Smooth muscle cell (in vitro differentiated cells): ENCODE data around the gene NDUFB2. TPM values are rescaled to one million over a fixed set of nuclear protein-coding genes. Genes with fewer than 3 reads are reported as not detected.
A peak's percentile ranks its signal among the peaks of the same experiment; 100 is the strongest.
"Not testable (repeated sequence)": the region's sequence is repeated elsewhere in the genome, so short reads cannot be mapped to it uniquely, and the experiment has no call there.

Source experiments
- DNase-seq: peaks from one replicate; lab custom pipeline; 2025; ENCODE audit not compliant: unreplicated experiment; lab: John Stamatoyannopoulos, UW
- H2AFZ ChIP-seq: fragments of 200-600 bp; sonication (generic); 2 replicates; pipeline ENCODE4 v1.6.0; 2016; ENCODE audit warnings: antibody characterized with exemption, low read depth, mild to moderate bottlenecking
- H3F3A ChIP-seq: fragments of 200-600 bp; sonication (generic); 2 replicates; pipeline ENCODE4 v1.6.0; 2017; ENCODE audit warnings: antibody characterized with exemption, low read depth
- H3K27ac ChIP-seq: fragments of 200-600 bp; sonication (generic); 2 replicates; pipeline ENCODE4 v1.5.1; 2016; ENCODE audit warnings: low read depth, mild to moderate bottlenecking
- H3K27me3 ChIP-seq: fragments of 200-600 bp; sonication (generic); 2 replicates; pipeline ENCODE4 v1.6.1; 2016; ENCODE audit warnings: low read depth, mild to moderate bottlenecking
- H3K36me3 ChIP-seq: fragments of 200-600 bp; sonication (generic); 2 replicates; pipeline ENCODE4 v1.5.1; 2016; ENCODE audit warnings: low read depth
- H3K4me1 ChIP-seq: fragments of 200-600 bp; sonication (generic); 2 replicates; pipeline ENCODE4 v1.5.1; 2016; ENCODE audit warnings: low read depth
- H3K4me2 ChIP-seq: fragments of 200-600 bp; sonication (generic); 2 replicates; pipeline ENCODE4 v1.6.0; 2016; ENCODE audit warnings: mild to moderate bottlenecking
- H3K4me3 ChIP-seq: fragments of 200-600 bp; sonication (generic); 2 replicates; pipeline ENCODE4 v1.5.1; 2016; ENCODE audit warnings: mild to moderate bottlenecking
- H3K79me2 ChIP-seq: fragments of 200-600 bp; sonication (generic); 2 replicates; pipeline ENCODE4 v1.6.0; 2016; ENCODE audit warnings: low read depth, mild to moderate bottlenecking
- H3K9ac ChIP-seq: fragments of 200-600 bp; sonication (generic); 2 replicates; pipeline ENCODE4 v1.6.0; 2016; ENCODE audit warnings: low read depth
- H3K9me3 ChIP-seq: fragments of 200-600 bp; sonication (generic); replicated peaks from 2 replicates; pipeline ENCODE4 v1.5.1; 2016; ENCODE audit warnings: low read depth
- H4K20me1 ChIP-seq: fragments of 200-600 bp; sonication (generic); 2 replicates; pipeline ENCODE4 v1.6.0; 2016; ENCODE audit warnings: low read depth
- CTCF ChIP-seq: fragments of 200-600 bp; sonication (generic); IDR thresholded peaks from 2 replicates; pipeline ENCODE4 v1.5.1; 2017; ENCODE audit warnings: borderline replicate concordance, mild to moderate bottlenecking, antibody characterized with exemption; ENCODE audit not compliant: insufficient read depth, poor library complexity, severe bottlenecking
- WGBS: methylation state at CpG from one replicate; pipeline ENCODE4 v1.1.7; 2016; ENCODE audit warnings: low lambda C conversion rate; 5-methylcytosine and 5-hydroxymethylcytosine counted together
- polyA plus RNA-seq: library from polyadenylated mRNA; unstranded; fragments of >200 nt; fragmentation: Nextera tagmentation; extraction: Ambion mirVana; gene quantifications from 2 replicates; pipeline ENCODE4 v1.2.1, GENCODE V29; 2016
- total RNA-seq: library from RNA; depleted of rRNA; stranded (reverse); fragments of >200 nt; gene quantifications from 2 replicates; pipeline ENCODE4 v1.2.3, GENCODE V29; 2014

The NDUFB2 gene
- total and polyA plus RNA-seq, 2 experiments from 2014 or later, result 376 to 380 TPM

DNA sequence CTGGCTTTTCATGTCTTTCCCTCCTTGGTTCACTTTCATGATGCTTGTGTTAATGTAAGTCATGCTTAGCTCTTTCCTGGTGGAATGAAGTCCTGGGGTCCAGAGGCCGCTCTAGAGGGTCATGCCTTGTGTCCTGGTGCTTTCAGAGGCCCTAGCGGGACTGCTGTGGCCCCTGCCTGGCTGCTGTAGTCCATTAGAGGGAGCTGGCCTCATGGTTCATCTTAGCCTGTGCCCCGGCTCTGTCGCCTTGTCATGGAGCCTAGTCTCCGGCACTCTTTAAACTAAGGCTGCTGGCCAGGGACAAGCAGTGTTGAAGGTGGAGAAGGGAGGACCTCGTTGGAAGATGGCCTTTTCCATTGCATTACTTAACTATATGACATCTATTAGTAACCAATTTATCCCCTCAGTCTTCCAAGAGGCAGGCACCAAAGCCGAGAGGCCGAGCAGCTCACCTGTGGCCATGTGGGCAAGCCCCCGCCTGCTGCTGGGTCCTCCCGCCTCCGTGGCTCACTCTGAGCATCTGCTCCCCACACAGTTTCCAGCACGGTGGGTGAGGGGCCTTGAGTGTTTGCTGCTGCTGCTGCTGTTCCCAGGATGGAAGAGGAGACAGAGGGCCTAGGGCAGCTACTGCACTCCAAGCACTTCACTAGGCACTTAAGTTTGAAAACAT lies 5.0 kb upstream of the NDUFB2 start:
- no peaks in the 10 kb centered on the region for H3K36me3 ChIP-seq
- H3K4me1 ChIP-seq, result peaks cover 5% of the 10 kb centered on the region
- H3K4me2 ChIP-seq, result no peak overlapping the region
- TF ChIP-seq CTCF, result no peak
- H2AFZ ChIP-seq, result no peak overlapping the region
- no peaks in the 10 kb centered on the region for H4K20me1 ChIP-seq
- H3K27me3 ChIP-seq, result no peaks in the 10 kb centered on the region
- no peak for DNase-seq
- WGBS, result 98% methylated on average over 12 of the region's 12 CpGs
- no peak overlapping the region for H3K4me3 ChIP-seq
- no peak overlapping the region for H3K9ac ChIP-seq
- no peaks in the 10 kb centered on the region for H3F3A ChIP-seq
- H3K27ac ChIP-seq, result no peak overlapping the region
- no peaks in the 10 kb centered on the region for H3K9me3 ChIP-seq
- H3K79me2 ChIP-seq, result no peaks in the 10 kb centered on the region

DNA sequence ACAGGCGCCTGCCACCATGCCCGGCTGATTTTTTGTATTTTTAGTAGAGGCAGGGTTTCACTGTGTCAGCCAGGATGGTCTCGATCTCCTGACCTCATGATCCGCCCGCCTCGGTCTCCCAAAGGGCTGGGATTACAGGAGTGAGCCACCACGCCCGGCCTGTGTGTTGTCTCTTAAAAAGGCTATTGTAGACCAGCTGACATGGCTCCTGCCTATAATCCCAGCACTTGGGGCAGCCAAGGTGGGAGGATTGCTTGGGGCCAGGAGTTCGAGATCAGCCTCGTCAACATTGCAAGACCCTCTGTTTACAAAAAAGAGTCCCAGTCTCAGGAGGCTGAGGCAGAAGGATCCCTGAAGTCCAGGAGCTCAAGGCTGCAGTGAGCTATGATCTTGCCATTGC lies 2.7 kb upstream of the NDUFB2 start:
- not testable (repeated sequence) for H3K9ac ChIP-seq, H3K9me3 ChIP-seq, H4K20me1 ChIP-seq, H3K4me3 ChIP-seq, H3K36me3 ChIP-seq, H3K27ac ChIP-seq, H3K4me1 ChIP-seq, H3K27me3 ChIP-seq, H2AFZ ChIP-seq, H3K4me2 ChIP-seq, H3F3A ChIP-seq, DNase-seq
- WGBS, result 98% methylated on average over 10 of the region's 10 CpGs
- peaks cover 17% of the 10 kb centered on the region for H3K79me2 ChIP-seq

- peaks cover 5% of the 10 kb centered on the region for H3K4me1 ChIP-seq
- H2AFZ ChIP-seq, result no peak overlapping the region
- peaks cover 8% of the 10 kb centered on the region for H4K20me1 ChIP-seq
- peaks cover 25% of the 10 kb centered on the region for H3K79me2 ChIP-seq
- H3K9ac ChIP-seq, result no peak overlapping the region
- DNase-seq, result no peak
- no peak for TF ChIP-seq CTCF
- no peak overlapping the region for H3K27ac ChIP-seq
- 96% methylated on average over 6 of the region's 6 CpGs for WGBS
- H3F3A ChIP-seq, result no peaks in the 10 kb centered on the region
- H3K27me3 ChIP-seq, result no peaks in the 10 kb centered on the region
- no peaks in the 10 kb centered on the region for H3K36me3 ChIP-seq
- H3K4me2 ChIP-seq, result no peak overlapping the region
- H3K4me3 ChIP-seq, result no peak overlapping the region
- H3K9me3 ChIP-seq, result no peaks in the 10 kb centered on the region
Observed at GRCh38 chr7:140694592-140694991, 1.9 kb upstream of the NDUFB2 start.

DNA sequence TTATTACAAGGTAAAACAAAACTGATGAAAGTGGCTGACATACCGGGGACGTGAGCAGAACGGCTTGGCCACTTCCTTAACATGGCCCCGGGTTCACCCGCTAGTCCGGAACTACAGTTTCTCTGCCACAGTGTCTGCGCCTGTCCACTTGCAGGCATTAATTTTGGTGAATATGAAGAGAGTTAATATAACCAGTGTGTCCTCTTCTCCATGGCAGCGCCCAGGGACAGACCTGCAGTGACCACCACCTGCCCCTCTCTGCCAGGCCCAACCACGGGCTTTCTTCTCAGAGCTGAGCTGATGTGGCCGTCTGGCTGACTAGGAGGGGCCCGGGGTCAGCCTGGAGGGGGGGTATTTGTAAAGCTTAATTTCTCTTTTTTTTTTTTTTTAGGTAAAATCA lies 1.1 kb upstream of the NDUFB2 start:
- Histone ChIP-seq H3K9ac (no peak overlapping the region), H3K4me3 (no peak overlapping the region), H2AFZ (no peak overlapping the region), H4K20me1 (peaks cover 8% of the 10 kb centered on the region), H3F3A (no peaks in the 10 kb centered on the region), H3K79me2 (peaks cover 33% of the 10 kb centered on the region), H3K27ac (peak overlapping the region; percentile 91), H3K4me1 (peaks cover 5% of the 10 kb centered on the region), H3K4me2 (no peak overlapping the region), H3K36me3 (no peaks in the 10 kb centered on the region), H3K27me3 (no peaks in the 10 kb centered on the region), H3K9me3 (no peaks in the 10 kb centered on the region)
- TF ChIP-seq CTCF, result no peak
- WGBS, result 96% methylated on average over 11 of the region's 11 CpGs
- no peak for DNase-seq
